Naive B cell (primary cell): ENCODE data around the gene SMIM31. TPM values are rescaled to one million over a fixed set of nuclear protein-coding genes. Genes with fewer than 3 reads are reported as not detected.

ENCODE experiments used
- ATAC-seq, 2 donors: fragments of 150-1000 bp; cut with Tn5 transposase; 2 replicates each; pipeline ENCODE4 v1.10.0; 2021; ENCODE audit warnings: low read depth in 2 of 2, mild to moderate bottlenecking in 2 of 2, moderate library complexity in 2 of 2
- DNase-seq: peaks from one replicate; pipeline ENCODE4 v3.0.0; 2022
- H3K27ac Mint-ChIP-seq, 6 donors: one replicate each; pipeline ENCODE4 v1.8.0; 2020 to 2022; ENCODE audit warnings: mild to moderate bottlenecking in 6 of 6, mixed read lengths in 6 of 6, moderate library complexity in 5 of 6, inconsistent platforms in 2 of 6
- H3K27me3 Mint-ChIP-seq, 3 donors: one replicate each; pipeline ENCODE4 v1.8.0; 2021 to 2022; ENCODE audit warnings: mixed read lengths in 3 of 3, mild to moderate bottlenecking in 1 of 3
- H3K36me3 Mint-ChIP-seq, 2 donors: one replicate each; pipeline ENCODE4 v1.8.0; 2020 to 2022; ENCODE audit warnings: mixed read lengths in 2 of 2, inconsistent platforms in 1 of 2, mild to moderate bottlenecking in 1 of 2
- H3K4me1 Mint-ChIP-seq, 3 donors: one replicate each; pipeline ENCODE4 v1.8.0; 2020 to 2022; ENCODE audit warnings: mixed read lengths in 3 of 3, inconsistent platforms in 1 of 3, mild to moderate bottlenecking in 1 of 3, moderate library complexity in 1 of 3
- H3K4me3 Mint-ChIP-seq, 8 donors: one replicate each; pipeline ENCODE4 v1.8.0; 2020 to 2022; ENCODE audit warnings: mild to moderate bottlenecking in 8 of 8, mixed read lengths in 8 of 8, moderate library complexity in 8 of 8, inconsistent platforms in 2 of 8
- H3K9me3 Mint-ChIP-seq, 7 donors: one replicate each; pipeline ENCODE4 v1.8.0; 2020 to 2022; ENCODE audit warnings: mixed read lengths in 7 of 7, mild to moderate bottlenecking in 5 of 7, inconsistent platforms in 2 of 7, moderate library complexity in 1 of 7
- polyA plus RNA-seq, 6 donors: library from polyadenylated mRNA; unstranded; fragments of 300-500 nt; fragmentation: Illumina TruSeq; gene quantifications; one replicate each; pipeline ENCODE4 v1.2.3, GENCODE V29; 2021; ENCODE audit warnings: low read depth in 6 of 6

The SMIM31 gene
- polyA plus RNA-seq, 6 donors from 2014 or later: not detected

DNA sequence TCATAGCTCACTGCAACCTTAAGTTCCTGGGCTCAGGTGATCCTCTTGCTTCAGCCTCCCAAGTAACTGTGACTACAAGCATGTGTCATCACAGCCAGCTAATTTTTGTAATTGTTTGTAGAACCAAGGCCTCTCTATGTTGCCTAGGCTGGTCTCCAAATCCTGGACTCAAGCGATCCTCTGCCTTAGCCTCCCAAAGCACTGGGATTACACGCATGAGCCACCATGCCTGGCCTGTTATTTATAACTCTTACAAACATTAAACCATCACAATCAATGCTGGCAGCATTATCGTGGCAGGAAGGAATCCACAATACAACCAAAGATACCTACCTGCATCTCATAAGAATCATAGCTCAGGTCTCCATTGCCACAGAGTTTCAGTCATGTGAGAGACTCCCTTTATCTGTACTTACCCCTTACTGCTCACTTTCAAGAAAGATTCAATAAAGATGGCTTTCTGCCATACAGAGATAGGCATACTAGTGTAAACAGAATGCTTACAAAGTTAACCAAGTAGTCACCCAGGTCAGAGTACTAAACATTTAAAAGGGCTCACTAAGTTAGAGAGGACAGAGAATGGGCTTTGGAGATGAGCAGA is 48.5 kb downstream of the SMIM31 start:
- Mint-ChIP-seq H3K36me3 (no peaks in the 10 kb centered on the region), H3K27me3 (peaks cover 0 to 14% (median 0%) of the 10 kb centered on the region in 3 donors), H3K4me1 (no peaks in the 10 kb centered on the region), H3K4me3 (no peak overlapping the region), H3K27ac (no peak overlapping the region), H3K9me3 (no peaks in the 10 kb centered on the region)
- DNase-seq: no peak
- ATAC-seq: no peak

DNA sequence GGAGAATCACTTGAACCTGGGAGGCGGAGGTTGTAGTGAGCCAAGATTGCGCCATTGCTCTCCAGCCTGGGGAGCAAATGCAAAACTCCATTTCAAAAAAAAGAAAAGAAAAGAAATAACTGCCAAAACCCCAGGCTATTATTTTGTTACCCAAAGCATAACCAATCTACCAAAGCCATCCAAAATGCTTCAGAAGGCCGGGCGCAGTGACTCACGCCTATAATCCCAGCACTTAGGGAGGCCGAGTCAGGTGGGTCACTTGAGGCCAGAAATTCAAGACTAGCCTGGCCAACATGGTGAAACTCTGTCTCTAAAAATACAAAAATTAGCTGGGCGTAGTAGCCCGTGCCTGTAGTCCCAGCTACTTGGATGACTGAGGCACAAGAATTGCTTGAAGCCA is 49.8 kb downstream of the SMIM31 start:
- Mint-ChIP-seq H3K4me1 (no peaks in the 10 kb centered on the region), H3K27ac (no peak overlapping the region), H3K4me3 (no peak overlapping the region)

DNA sequence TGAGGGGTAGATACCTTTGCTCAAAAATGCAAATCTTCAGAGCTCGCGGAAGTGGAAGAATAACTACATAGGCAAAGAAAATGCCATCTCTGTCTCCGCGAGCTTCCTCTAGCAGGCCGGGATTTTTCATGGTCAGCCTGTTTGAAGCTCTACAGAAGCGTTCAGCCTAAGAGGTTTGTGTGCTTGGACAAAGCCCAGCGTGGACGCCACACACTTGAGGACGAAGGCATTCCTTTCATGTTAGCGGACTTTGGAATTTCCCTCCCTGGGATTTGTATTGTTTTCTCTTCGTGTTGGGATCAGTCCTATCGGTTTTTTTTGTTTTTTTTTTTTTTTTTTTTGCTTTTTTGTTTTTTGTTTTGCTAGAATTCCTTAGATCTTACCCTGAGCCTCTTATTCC is 53.7 kb downstream of the SMIM31 start:
- H3K36me3 Mint-ChIP-seq: no peaks in the 10 kb centered on the region
- H3K4me3 Mint-ChIP-seq: no peak overlapping the region
- DNase-seq (no peak), ATAC-seq (no peak)
- no peak overlapping the region for H3K27ac Mint-ChIP-seq
- H3K4me1 Mint-ChIP-seq: no peaks in the 10 kb centered on the region
- H3K9me3 Mint-ChIP-seq: peaks cover 0 to 1% (median 0%) of the 10 kb centered on the region in 7 donors
- peaks cover 0 to 4% (median 0%) of the 10 kb centered on the region in 3 donors for H3K27me3 Mint-ChIP-seq

More for the DNA sequence above, 49.8 kb downstream of the SMIM31 start:
- no peaks in the 10 kb centered on the region for H3K9me3 Mint-ChIP-seq
- ATAC-seq (no peak), DNase-seq (no peak)
- H3K27me3 Mint-ChIP-seq: peaks cover 0 to 14% (median 0%) of the 10 kb centered on the region in 3 donors
- no peaks in the 10 kb centered on the region for H3K36me3 Mint-ChIP-seq

- Mint-ChIP-seq H3K36me3 (no peaks in the 10 kb centered on the region), H3K4me1 (no peaks in the 10 kb centered on the region), H3K27me3 (no peaks in the 10 kb centered on the region), H3K27ac (no peak overlapping the region), H3K4me3 (no peak overlapping the region), H3K9me3 (peaks cover 0 to 4% (median 0%) of the 10 kb centered on the region in 7 donors)
- DNase-seq (no peak), ATAC-seq (no peak)
Observed at GRCh38 chr4:164813554-164813953, 59.6 kb downstream of the SMIM31 start.

GRCh38 chr4:164815711-164816110 is 61.8 kb downstream of the SMIM31 start:
- DNase-seq (no peak), ATAC-seq (no peak)
- Mint-ChIP-seq H3K27me3 (no peaks in the 10 kb centered on the region), H3K27ac (no peak overlapping the region), H3K9me3 (peaks cover 0 to 4% (median 0%) of the 10 kb centered on the region in 7 donors), H3K36me3 (no peaks in the 10 kb centered on the region), H3K4me1 (no peaks in the 10 kb centered on the region), H3K4me3 (no peak overlapping the region)

- Mint-ChIP-seq H3K27ac (no peak overlapping the region), H3K9me3 (peaks cover 0 to 4% (median 0%) of the 10 kb centered on the region in 7 donors), H3K36me3 (no peaks in the 10 kb centered on the region), H3K27me3 (peaks cover 0 to 13% (median 5%) of the 10 kb centered on the region in 3 donors), H3K4me3 (no peak overlapping the region), H3K4me1 (no peaks in the 10 kb centered on the region)
- no peak for ATAC-seq
- DNase-seq: no peak
Observed at GRCh38 chr4:164819366-164819765, 65.4 kb downstream of the SMIM31 start.

DNA sequence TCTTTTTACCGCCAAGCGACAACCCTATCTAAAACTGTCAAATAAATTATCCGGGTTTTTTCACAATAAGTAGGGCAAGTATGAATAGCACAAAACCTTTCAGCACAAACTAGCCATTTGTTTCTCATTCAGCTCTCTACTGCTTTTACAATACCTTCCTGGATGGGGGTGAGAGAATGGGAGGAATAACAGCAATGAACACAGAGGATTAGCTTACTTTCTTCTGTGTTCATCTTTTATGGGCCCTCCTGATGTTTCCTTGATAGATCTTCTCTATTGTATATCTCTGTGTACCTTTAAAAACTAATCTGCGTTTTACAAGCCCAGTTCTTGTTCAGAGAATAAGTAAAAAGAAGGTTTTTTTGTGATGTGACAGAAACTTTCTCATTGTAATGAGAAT is 67.8 kb downstream of the SMIM31 start:
- ATAC-seq: no peak
- Mint-ChIP-seq H3K27me3 (peaks cover 0 to 13% (median 5%) of the 10 kb centered on the region in 3 donors), H3K4me1 (no peaks in the 10 kb centered on the region), H3K9me3 (peaks cover 0 to 4% (median 0%) of the 10 kb centered on the region in 7 donors), H3K36me3 (no peaks in the 10 kb centered on the region), H3K27ac (no peak overlapping the region), H3K4me3 (no peak overlapping the region)
- DNase-seq: no peak

DNA sequence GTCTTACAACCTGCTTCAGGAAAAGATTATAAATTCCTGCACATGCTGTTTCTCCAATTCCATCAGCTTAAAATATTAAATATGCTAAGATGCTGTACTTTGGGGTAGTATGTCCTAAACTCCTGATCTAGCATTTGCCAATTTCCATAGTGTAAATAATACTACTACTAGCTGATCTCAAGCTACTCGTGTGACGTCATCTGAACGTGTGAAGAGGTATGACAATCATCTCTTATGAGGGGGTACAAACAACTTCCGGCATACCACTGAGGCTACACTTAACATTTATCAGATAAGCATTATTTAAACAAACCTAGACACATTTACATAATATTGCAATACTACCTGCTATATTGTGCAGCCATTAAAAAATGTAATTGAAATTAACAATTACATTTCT is 70.7 kb downstream of the SMIM31 start:
- Mint-ChIP-seq H3K27ac (no peak overlapping the region), H3K4me3 (no peak overlapping the region), H3K4me1 (no peaks in the 10 kb centered on the region), H3K36me3 (no peaks in the 10 kb centered on the region), H3K27me3 (peaks cover 0 to 13% (median 5%) of the 10 kb centered on the region in 3 donors), H3K9me3 (peaks cover 0 to 4% (median 0%) of the 10 kb centered on the region in 7 donors)
- ATAC-seq (no peak), DNase-seq (no peak)

- Mint-ChIP-seq H3K4me3 (no peak overlapping the region), H3K4me1 (no peaks in the 10 kb centered on the region), H3K9me3 (peaks cover 0 to 4% (median 0%) of the 10 kb centered on the region in 7 donors), H3K27me3 (no peaks in the 10 kb centered on the region), H3K27ac (no peak overlapping the region), H3K36me3 (no peaks in the 10 kb centered on the region)
- DNase-seq (no peak), ATAC-seq (no peak)
Observed at GRCh38 chr4:164828955-164829354, 75.0 kb downstream of the SMIM31 start.

DNA sequence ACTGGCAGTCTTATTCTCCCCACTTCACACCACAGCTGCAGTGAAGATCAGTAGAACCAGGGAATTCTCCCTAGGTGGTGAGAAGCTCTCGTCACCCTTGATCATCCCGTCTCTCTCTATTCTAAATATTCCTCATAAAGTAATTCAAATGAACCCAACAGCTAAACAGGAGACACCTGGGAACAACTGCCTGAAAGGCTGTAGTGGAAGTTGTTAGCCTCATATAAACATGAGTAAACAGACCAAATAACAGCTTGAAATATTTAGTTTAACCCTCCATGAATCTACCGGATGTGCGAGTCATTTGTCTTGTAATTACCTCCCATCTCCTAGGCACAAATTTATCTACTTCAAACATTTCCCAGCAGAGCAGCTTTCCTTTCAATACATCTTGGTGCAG is 92.6 kb downstream of the SMIM31 start:
- Mint-ChIP-seq H3K9me3 (peaks cover 0 to 3% (median 0%) of the 10 kb centered on the region in 7 donors), H3K4me3 (no peak overlapping the region), H3K27me3 (no peaks in the 10 kb centered on the region), H3K36me3 (no peaks in the 10 kb centered on the region), H3K4me1 (no peaks in the 10 kb centered on the region), H3K27ac (peak overlapping the region in 1 of 6 donors; percentile 24)
- ATAC-seq: no peak
- DNase-seq: no peak

- H3K4me3 Mint-ChIP-seq: no peak overlapping the region
- H3K4me1 Mint-ChIP-seq: no peaks in the 10 kb centered on the region
- H3K27me3 Mint-ChIP-seq: no peaks in the 10 kb centered on the region
- peaks cover 0 to 7% (median 2%) of the 10 kb centered on the region in 7 donors for H3K9me3 Mint-ChIP-seq
- no peaks in the 10 kb centered on the region for H3K36me3 Mint-ChIP-seq
- no peak overlapping the region for H3K27ac Mint-ChIP-seq
- no peak for DNase-seq
- ATAC-seq: no peak
Observed at GRCh38 chr4:164847016-164847415, 93.1 kb downstream of the SMIM31 start.

DNA sequence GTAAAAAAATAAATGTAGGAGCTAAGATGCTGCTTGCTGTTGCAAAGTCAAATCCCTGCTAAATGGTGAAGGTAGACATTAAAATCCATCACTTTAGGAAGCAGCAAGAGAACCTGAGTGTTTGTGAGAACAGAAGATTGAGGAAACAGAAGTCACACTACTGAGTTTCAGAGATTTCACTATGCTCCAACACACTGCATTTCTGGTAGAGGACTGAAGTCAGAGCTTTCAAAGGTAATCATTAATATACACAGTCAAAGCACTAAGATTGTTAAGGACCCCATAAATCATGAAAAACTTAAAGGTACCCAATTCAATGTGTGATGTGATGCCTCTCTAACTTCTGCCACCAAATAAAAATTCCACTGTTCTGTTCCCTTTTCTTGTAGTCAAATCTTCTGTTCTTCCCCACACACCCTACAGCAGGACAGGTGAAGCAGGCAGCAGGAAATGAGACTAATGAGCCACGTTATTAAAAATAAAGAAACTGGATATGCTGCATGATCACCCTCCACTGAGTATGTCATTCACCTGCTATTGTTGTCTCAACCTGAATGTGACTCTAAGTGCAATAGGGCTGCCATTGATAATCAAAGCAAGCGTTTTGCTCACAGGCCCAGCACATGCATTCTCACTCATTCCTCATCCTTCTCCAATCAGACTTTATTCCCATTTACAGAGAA is 94.2 kb downstream of the SMIM31 start:
- H3K27ac Mint-ChIP-seq: no peak overlapping the region

More for the DNA sequence above, 94.2 kb downstream of the SMIM31 start:
- ATAC-seq (no peak), DNase-seq (no peak)
- no peaks in the 10 kb centered on the region for H3K4me1 Mint-ChIP-seq
- H3K9me3 Mint-ChIP-seq: peaks cover 0 to 11% (median 5%) of the 10 kb centered on the region in 7 donors
- H3K4me3 Mint-ChIP-seq: no peak overlapping the region
- H3K36me3 Mint-ChIP-seq: no peaks in the 10 kb centered on the region
- no peaks in the 10 kb centered on the region for H3K27me3 Mint-ChIP-seq
